Aorta (tissue), 5 donors: ENCODE measurements around the gene FBXW8. TPM values are rescaled to one million over a fixed set of nuclear protein-coding genes. Genes with fewer than 3 reads are reported as not detected.

Experiments
- ATAC-seq: fragments of 200-7000 bp; cut with Tn5 transposase; one replicate; pipeline ENCODE4 v1.9.1; 2022; ENCODE audit warnings: moderate library complexity; ENCODE audit not compliant: low FRiP score
- DNase-seq, 2 donors: peaks; one replicate each; pipeline ENCODE4 v3.0.0-alpha.2; 2020
- H3K27ac ChIP-seq, 2 donors: one replicate each; pipeline ENCODE4 v1.5.1; 2013; ENCODE audit warnings: low read length in 2 of 2, mild to moderate bottlenecking in 2 of 2, moderate library complexity in 2 of 2, control low read depth in 1 of 2, inconsistent platforms in 1 of 2, low read depth in 1 of 2
- H3K27me3 ChIP-seq, 2 donors: one replicate each; pipeline ENCODE4 v1.6.1; 2013; ENCODE audit warnings: control low read depth in 1 of 2, low read length in 1 of 2, mild to moderate bottlenecking in 1 of 2, moderate library complexity in 1 of 2; ENCODE audit not compliant: insufficient read depth in 2 of 2, control insufficient read depth in 1 of 2
- H3K36me3 ChIP-seq, 2 donors: one replicate each; pipeline ENCODE4 v1.6.1; 2013; ENCODE audit warnings: control low read depth in 1 of 2, low read length in 1 of 2, mild to moderate bottlenecking in 1 of 2; ENCODE audit not compliant: insufficient read depth in 2 of 2, control insufficient read depth in 1 of 2
- H3K4me1 ChIP-seq, 2 donors: one replicate each; pipeline ENCODE4 v1.6.1; 2013; ENCODE audit warnings: low read length in 2 of 2, control low read depth in 1 of 2, mild to moderate bottlenecking in 1 of 2, moderate library complexity in 1 of 2; ENCODE audit not compliant: insufficient read depth in 2 of 2, control insufficient read depth in 1 of 2
- H3K4me3 ChIP-seq, 2 donors: one replicate each; pipeline ENCODE4 v1.5.1; 2013; ENCODE audit warnings: low read length in 2 of 2, control low read depth in 1 of 2, mild to moderate bottlenecking in 1 of 2
- H3K9me3 ChIP-seq: one replicate; pipeline ENCODE4 v1.6.1; 2013; ENCODE audit warnings: mild to moderate bottlenecking, low read length; ENCODE audit not compliant: control insufficient read depth
- WGBS, 2 donors: extraction: QIAGEN DNeasy Blood & Tissue Kit; methylation state at CpG; one replicate each; pipeline ENCODE4 v1.1.7; 2013; 5-methylcytosine and 5-hydroxymethylcytosine counted together
- intact Hi-C, 2 donors: fragments of 100-400 bp; cut with DNase I; formaldehyde crosslinking; loops; one replicate each; pipeline versions ENCODE4 v1.14.2 to v1.15.0; 2022
- polyA plus RNA-seq, 2 donors: library from polyadenylated mRNA; stranded (reverse); fragments of 200-250 nt; gene quantifications; one replicate each; pipeline ENCODE4 v1.2.3, GENCODE V29; 2013
- total RNA-seq, 2 donors: library from RNA; stranded (reverse); fragmentation: NEBNext Ultra II Directional; extraction: Animal tissue kit (Norgen Biotek cat#: 25700); gene quantifications; one replicate each; pipeline ENCODE4 v1.2.1, GENCODE V29; 2021
- donor health status: healthy with polysubstance abuse.
- donor health status: Bipolar disorder and iron deficiency.
- donor health status: DM: no; HTN: no; CAD: no.
- donor health status: DM: no; HTN: no; CAD: no.
- donor health status: DM: yes; HTN: yes; CAD: no.

Gene FBXW8
- total and polyA plus RNA-seq, 4 donors = 2.3 to 18.7 (median 8.6) TPM

- H3K9me3 ChIP-seq = no peaks in the 10 kb centered on the region
- H3K4me3 ChIP-seq = no peak overlapping the region
- no peak overlapping the region for H3K27ac ChIP-seq
- no peak for ATAC-seq
- H3K27me3 ChIP-seq = no peaks in the 10 kb centered on the region
- peaks cover 5 to 9% of the 10 kb centered on the region in 2 donors for H3K4me1 ChIP-seq
- WGBS, 2 donors = 75 to 76% methylated on average over 5 of the region's 5 CpGs
- intact Hi-C loops = no loop called here
- DNase-seq = no peak
- peaks cover under 1 to 2% of the 10 kb centered on the region in 2 donors for H3K36me3 ChIP-seq
Measured at GRCh38 chr12:116924558-116925453, 14.1 kb downstream of the FBXW8 start.

GRCh38 chr12:116926283-116927243 lies 15.8 kb downstream of the FBXW8 start:
- Histone ChIP-seq H3K27ac (peak overlapping the region; percentile 3 to 28), H3K4me1 (peaks cover 2 to 7% of the 10 kb centered on the region in 2 donors), H3K9me3 (no peaks in the 10 kb centered on the region), H3K4me3 (no peak overlapping the region), H3K27me3 (no peaks in the 10 kb centered on the region), H3K36me3 (peaks cover 2 to 6% of the 10 kb centered on the region in 2 donors)
- DNase-seq (no peak), ATAC-seq (peak; percentile 68)
- 4 to 9% methylated on average over 8 of the region's 8 CpGs for WGBS, 2 donors
- intact Hi-C loops = no loop called here

GRCh38 chr12:116927244-116927940 lies 16.6 kb downstream of the FBXW8 start:
- 66 to 70% methylated on average over 9 of the region's 9 CpGs for WGBS, 2 donors
- H3K27me3 ChIP-seq = no peaks in the 10 kb centered on the region
- H3K36me3 ChIP-seq = peaks cover 2 to 6% of the 10 kb centered on the region in 2 donors
- no peaks in the 10 kb centered on the region for H3K9me3 ChIP-seq
- ATAC-seq (no peak), DNase-seq (no peak)
- peaks cover 2 to 7% of the 10 kb centered on the region in 2 donors for H3K4me1 ChIP-seq
- H3K4me3 ChIP-seq = no peak overlapping the region
- no peak overlapping the region for H3K27ac ChIP-seq
- intact Hi-C loops = no loop called here

- WGBS, 2 donors = 89 to 96% methylated on average over 5 of the region's 5 CpGs
- Histone ChIP-seq H3K36me3 (peaks cover 2 to 6% of the 10 kb centered on the region in 2 donors), H3K9me3 (no peaks in the 10 kb centered on the region), H3K27me3 (no peaks in the 10 kb centered on the region), H3K4me3 (no peak overlapping the region), H3K4me1 (peaks cover 2 to 9% of the 10 kb centered on the region in 2 donors), H3K27ac (no peak overlapping the region)
- no peak for DNase-seq
- intact Hi-C loops = no loop called here
- no peak for ATAC-seq
Measured at GRCh38 chr12:116928504-116928903, 17.8 kb downstream of the FBXW8 start.

GRCh38 chr12:116929885-116930284 lies 19.1 kb downstream of the FBXW8 start:
- ATAC-seq = no peak
- peaks cover 2 to 9% of the 10 kb centered on the region in 2 donors for H3K4me1 ChIP-seq
- intact Hi-C loops = no loop called here

GRCh38 chr12:116931665-116932064 lies 20.9 kb downstream of the FBXW8 start:
- H3K4me1 ChIP-seq = peaks cover 2 to 7% of the 10 kb centered on the region in 2 donors
- no peaks in the 10 kb centered on the region for H3K9me3 ChIP-seq
- intact Hi-C loops = no loop called here
- H3K27ac ChIP-seq = no peak overlapping the region
- no peak overlapping the region for H3K4me3 ChIP-seq
- peaks cover 2 to 6% of the 10 kb centered on the region in 2 donors for H3K36me3 ChIP-seq
- no peak for DNase-seq
- no peaks in the 10 kb centered on the region for H3K27me3 ChIP-seq
- no peak for ATAC-seq

More at GRCh38 chr12:116929885-116930284, 19.1 kb downstream of the FBXW8 start:
- Histone ChIP-seq H3K27ac (no peak overlapping the region), H3K9me3 (no peaks in the 10 kb centered on the region), H3K4me3 (no peak overlapping the region), H3K27me3 (no peaks in the 10 kb centered on the region), H3K36me3 (peaks cover 2 to 6% of the 10 kb centered on the region in 2 donors)
- DNase-seq = no peak

- peaks cover 2 to 5% of the 10 kb centered on the region in 2 donors for H3K4me1 ChIP-seq
- intact Hi-C loops = no loop called here
- no peak for DNase-seq
- H3K36me3 ChIP-seq = peaks cover 2 to 6% of the 10 kb centered on the region in 2 donors
- WGBS, 2 donors = 5 to 8% methylated on average over 2 of the region's 2 CpGs
- no peak for ATAC-seq
- H3K9me3 ChIP-seq = no peaks in the 10 kb centered on the region
- H3K4me3 ChIP-seq = no peak overlapping the region
- no peaks in the 10 kb centered on the region for H3K27me3 ChIP-seq
- H3K27ac ChIP-seq = no peak overlapping the region
Measured at GRCh38 chr12:116933091-116933490, 22.3 kb downstream of the FBXW8 start.

GRCh38 chr12:116933512-116934246 lies 22.9 kb downstream of the FBXW8 start:
- H3K4me3 ChIP-seq = no peak overlapping the region
- intact Hi-C loops = no loop called here
- 88 to 94% methylated on average over 3 of the region's 3 CpGs for WGBS, 2 donors
- peaks cover 0 to 6% of the 10 kb centered on the region in 2 donors for H3K36me3 ChIP-seq
- no peaks in the 10 kb centered on the region for H3K27me3 ChIP-seq
- H3K27ac ChIP-seq = no peak overlapping the region
- DNase-seq (no peak), ATAC-seq (no peak)
- H3K4me1 ChIP-seq = peaks cover 2 to 5% of the 10 kb centered on the region in 2 donors
- H3K9me3 ChIP-seq = no peaks in the 10 kb centered on the region
